Measurements from ENCODE around the gene CTDP1.

Gene CTDP1

DNA sequence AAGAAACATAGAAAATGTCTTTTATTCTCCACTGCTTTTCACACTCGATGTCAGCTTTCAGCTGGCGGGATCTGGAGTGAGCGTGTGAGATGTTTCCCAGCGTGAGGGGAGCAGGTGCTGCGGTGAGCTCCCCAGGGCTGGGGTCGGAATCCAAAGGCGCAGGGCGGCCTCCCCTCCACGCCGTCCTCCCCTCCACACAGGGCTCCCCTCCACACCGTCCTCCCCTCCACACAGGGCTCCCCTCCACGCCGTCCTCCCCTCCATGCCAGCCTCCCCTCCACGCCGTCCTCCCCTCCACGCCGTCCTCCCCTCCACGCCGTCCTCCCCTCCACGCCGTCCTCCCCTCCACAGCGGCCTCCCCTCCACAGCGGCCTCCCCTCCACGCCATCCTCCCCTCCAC lies 91.2 kb downstream of the CTDP1 start:
- DNase-seq, result no peak

GRCh38 chr18:79771446-79772107 lies 92.0 kb downstream of the CTDP1 start:
- no peak for DNase-seq

- DNase-seq, result no peak
These were observed 92.7 kb downstream of the CTDP1 start for GRCh38 chr18:79772108-79772864.

DNA sequence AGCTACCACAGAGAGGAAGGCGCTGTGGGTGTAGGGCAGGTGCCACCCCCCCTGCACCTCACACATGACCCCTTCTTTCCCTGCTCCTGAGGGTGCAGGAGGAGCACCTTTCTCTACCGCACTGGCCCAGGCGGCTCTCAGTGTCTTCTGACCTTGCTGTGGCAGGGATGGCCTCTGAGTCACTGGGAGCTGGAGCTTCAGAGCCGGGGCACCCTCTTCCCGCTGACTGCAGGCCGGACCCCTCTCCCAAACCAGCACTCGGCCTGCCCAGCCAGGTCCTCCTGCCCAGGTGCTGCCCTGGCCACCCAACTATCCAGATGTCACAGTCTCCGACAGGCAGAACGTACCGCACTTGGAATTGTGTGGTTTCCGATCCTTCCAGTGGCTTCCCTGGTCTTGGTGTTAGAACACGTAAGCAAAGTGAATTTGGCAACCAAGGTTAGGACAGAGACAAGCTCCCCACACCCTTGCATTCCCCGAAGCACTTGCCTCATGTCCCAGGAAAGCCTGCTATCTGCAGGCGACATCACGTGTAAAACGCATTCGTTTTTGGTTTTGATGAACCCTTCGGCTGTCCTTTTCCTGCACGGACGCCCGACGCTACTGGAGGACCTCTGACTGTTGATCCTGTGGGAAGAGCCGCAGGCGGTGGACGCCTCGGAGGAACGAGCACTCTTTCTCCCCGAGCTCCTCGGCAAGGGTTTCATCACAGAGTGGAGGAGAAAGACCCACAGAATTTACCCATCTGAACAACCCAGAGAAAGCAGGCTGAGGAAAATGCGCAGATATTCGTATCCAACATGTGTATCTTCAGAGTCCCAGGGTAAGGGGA lies 93.5 kb downstream of the CTDP1 start:
- no peak for DNase-seq

DNA sequence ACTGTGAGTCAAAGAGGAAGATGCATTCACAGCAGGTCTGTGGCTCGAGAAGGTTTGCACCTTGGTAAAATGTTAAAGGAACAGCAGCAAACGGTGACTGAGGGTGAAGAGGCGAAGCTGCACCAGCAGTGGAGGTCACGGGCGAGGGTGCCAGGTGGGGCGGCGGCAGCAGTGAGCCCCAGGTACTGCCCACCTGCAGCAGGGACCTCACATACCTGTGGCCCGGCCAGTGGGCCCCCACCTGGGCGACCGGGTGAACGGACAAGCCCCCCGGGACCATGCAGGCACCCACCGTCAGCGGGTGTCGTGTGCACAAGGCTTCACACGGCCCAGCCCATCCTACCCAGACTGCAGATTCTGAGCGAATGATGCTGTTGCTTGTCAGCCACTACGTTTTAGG lies 94.5 kb downstream of the CTDP1 start:
- no peak for DNase-seq

DNA sequence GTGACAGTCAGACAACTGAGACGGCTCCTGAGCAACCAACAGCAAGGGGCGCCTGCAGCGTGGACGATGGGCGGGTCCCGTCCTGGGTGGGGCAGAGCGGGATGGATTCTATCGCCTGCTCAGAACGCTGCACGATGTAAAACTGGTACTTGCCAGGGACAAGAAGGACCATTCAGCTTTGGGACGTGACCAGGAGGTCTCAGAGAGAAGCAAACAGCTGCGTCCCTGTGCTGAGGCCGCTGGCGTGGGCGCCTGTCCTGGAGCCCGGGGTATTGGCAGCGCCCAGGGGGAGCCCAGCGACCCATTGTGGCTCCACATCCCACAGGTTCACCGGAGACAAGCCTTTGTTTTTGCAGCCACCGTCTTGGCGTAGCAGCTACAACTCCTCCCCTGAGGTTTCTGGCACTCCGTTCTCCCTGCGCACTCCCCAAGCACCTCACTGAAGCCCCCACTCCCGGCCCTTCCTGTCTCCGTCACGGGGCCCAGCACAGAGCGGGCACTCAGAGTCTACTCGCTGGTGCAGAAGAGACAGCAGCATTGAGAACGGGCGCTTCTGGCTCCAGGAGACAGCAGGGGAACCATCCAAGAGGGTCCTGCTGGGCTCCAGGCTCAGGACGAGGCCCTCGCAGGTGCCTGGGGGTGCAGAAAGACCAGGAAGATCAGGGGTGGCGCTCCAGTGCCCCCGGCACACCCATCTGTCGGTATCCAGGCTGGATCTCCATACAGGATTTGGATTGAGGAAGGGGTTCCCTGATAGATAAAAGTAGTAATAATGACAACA lies 96.0 kb downstream of the CTDP1 start:
- no peak for DNase-seq

DNA sequence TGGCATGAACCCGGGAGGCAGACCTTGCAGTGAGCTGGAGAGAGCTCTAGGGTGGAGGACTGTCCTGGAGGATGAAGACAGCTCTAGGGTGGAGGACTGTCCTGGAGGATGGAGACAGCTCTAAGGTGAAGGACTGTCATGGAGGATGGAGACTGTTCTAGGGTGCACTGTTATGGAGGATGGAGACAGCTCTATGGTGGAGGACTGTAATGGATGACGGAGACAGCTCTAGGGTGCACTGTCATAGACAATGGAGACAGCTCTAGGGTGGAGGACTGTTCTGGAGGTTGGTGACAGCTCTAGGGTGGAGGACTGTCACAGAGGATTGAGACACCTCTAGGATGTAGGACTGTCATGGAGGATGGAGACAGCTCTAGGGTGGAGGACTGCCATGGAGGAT lies 97.1 kb downstream of the CTDP1 start:
- no peak for DNase-seq

DNA sequence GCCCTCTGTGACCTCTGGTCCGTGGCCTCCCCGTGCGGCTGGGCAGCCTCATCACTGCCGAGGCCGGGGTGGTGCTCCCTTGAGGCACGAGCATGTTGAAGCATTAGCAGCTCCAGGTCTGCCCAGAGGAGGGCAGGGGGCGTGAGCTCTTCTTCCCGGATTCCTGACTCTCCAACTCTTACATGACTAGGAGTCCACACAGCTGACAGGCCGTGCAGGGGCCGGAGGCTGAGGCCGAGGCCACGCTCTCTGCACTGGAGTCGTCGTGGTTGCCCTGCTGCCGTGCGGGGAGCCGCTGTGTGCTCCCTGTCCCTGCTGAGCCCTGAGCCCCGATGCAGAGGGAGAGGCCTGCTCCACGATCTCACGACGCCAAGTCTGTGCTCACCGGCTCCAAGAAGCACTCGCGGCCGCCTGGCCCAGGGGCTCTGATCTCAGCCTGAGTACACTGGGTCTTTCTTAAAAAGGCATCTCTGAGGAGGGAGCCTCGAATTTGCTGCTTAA lies 98.7 kb downstream of the CTDP1 start:
- DNase-seq, result no peak

DNA sequence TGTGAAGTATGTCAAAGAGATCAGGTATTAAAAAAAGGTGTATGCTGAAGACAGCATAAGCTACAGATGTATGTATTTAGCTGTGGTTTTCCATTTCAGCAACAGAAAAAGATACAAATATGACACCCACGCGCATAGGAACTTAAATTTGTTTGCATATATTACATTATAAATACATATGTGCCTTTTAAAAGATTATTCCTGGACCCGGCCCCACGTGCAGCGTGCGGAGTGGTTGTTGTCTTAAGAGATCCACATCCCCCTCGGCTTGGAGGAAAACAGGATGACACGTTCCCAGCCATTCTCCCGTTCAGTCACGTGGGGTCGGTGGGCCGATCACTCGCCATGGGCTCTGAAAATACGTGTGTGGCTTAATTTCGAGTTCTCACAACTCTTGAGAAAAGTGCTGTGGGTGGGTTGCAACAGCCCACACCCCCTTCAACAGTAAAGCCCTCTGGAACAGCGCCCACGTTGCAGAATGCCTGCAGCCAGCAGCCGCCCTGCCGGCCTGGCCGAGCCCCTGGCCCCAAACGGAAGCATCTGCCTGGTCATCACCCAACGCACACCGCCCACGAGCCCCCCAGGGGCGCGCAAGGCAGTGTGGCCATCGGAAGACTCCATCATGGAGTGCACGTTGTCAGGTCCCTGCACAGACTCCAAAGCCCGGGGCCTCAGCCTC lies 99.6 kb downstream of the CTDP1 start:
- no peak for DNase-seq

DNA sequence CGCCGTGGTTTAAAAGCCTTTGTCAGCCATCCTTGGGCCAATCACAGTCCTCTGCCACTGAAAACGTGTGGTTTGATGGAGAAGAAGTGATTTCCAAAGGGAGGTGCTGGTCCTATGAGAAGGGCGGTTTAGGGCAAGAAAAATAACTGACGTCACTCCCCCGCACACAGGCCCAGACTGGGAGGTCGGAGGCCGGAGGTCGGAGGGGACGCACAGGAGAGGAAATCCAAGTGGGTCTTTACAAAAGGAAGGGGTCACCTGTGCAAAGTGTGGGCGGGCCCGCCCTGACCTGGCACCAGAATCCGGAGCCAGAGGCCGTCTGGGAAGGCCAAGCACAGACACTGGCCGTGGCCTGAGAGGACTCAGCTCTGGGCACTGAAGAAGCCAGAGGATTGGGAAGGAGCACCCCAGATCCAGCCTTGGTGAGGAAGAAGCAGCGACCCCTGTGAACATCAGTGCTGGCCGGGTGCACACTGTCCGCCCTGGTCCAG lies 100.1 kb downstream of the CTDP1 start:
- DNase-seq, result no peak

DNA sequence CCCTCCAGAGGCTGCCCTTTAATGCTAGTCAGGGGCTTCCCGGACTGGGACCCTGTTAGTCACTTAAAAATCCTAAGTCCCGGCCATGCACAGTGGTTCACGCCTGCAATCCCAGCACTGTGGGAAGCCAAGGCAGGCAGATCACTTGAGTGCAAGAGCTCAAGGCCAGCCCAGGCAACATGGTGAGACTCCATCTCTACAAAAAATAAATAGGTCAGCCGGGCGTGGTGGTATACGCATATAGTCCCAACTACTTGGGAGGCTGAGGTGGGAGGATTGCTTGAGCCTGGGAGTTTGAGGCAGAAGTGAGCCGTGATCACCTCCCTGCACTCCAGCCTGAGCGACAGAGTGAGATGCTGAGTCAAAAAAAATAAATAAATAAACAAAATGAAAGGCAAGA lies 100.9 kb downstream of the CTDP1 start:
- no peak for DNase-seq

DNA sequence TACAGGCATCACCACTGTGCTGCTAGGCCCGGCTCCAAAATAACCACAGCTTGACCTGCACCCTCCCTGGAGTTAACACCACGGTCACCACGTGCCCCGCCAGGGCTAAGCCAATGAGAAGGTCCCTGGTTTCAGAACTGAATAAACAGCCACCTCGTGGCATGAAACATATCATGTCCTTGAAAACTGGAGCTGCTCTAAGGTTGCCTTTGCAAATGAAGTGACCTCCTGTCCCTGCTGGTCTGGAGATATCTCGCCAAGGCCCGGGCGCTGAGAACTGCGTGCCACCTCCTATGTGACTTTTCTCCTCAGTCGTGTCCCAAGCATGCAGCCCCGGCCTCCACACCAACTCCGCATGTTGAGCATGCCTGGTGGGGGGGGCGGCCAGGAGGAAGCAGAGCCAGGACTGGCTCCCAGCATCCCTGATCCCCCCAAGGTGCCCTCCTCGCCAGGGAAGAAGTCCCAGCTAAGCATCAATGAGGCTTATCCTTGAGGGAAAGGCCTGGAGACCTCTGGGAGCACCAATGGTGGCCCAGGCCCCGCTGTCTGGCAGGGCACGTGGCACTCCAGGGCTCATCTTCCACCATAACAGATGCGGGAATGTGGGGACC lies 101.8 kb downstream of the CTDP1 start:
- DNase-seq, result no peak

DNA sequence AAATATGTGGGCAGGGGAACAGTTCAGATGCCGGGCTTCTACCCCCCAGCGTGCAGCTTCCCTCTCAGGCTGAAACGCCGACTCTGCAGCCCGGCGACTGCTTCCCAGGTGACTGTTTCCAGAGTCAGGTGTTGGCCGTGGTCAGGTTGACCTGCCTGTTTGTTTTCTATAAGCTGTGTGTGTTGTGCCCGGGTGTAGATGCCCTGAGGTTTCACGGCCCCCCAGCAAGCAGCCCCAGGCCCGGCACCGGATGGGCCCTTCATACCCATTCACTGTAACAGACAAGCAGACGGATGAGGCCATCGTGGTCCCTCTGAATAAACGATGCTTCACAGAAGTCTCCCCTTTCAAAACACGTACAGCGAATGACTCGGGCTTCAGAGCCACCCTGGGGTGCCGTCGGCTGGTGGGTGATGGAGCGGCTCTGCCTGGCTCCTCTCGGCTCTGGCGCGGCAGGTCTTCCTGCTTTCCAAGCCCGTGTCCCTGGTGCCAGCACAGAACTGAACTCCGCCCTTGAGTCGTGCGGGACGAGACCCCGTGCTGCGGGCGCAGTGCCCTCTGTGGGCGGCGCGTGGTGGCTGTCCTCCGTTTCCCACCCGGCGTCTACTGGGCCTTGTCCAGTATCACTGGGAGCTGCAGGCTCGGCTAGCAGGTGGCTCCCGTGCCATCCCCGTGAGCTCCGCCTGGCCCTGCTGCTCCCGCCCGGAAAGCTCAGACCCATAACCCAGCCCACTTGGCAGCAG lies 103.1 kb downstream of the CTDP1 start:
- DNase-seq, result no peak

DNA sequence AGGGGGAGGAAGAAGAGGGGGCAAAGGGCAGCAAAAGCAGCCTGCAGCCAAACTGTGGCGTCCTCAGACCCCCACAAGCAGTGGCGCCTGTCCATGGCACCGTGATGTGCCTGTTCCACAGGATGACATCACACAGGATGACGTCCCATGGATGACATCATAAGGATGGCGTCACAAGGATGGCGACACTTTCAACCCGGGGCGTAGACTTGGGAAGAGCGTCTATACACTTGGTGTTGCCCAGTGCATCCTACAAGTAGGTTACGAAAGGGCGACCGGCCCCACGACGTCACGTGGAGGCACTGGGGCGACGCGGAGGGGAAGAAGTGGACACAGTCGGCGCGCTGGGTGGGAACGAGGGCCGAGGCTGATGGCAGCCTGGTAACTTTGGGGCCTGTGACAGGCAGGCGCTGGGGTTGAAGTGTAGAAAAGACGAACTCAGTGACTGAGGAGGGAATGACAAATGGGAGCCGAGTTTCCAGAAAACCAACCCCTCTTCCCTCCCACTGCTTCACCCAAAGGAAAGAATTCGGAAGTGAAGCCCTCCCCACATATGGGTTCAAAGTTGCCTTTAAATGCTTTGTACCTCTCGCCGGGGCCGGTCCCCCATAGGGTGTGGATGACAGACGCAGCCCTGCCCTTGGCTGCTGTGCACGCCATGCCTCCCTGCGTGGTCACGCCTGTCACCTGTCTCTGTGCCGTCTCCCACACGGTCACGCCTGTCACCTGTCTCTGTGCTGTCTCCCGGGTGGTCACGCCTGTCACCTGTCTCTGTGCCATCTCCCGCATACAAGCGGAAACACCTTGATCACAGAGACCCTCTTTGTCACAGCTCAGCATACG lies 104.7 kb downstream of the CTDP1 start:
- no peak for DNase-seq

- no peak for DNase-seq
These were observed 105.6 kb downstream of the CTDP1 start for GRCh38 chr18:79784965-79785770.

GRCh38 chr18:79785831-79786230 lies 106.2 kb downstream of the CTDP1 start:
- DNase-seq, result no peak

GRCh38 chr18:79786304-79786703 lies 106.7 kb downstream of the CTDP1 start:
- no peak for DNase-seq

DNA sequence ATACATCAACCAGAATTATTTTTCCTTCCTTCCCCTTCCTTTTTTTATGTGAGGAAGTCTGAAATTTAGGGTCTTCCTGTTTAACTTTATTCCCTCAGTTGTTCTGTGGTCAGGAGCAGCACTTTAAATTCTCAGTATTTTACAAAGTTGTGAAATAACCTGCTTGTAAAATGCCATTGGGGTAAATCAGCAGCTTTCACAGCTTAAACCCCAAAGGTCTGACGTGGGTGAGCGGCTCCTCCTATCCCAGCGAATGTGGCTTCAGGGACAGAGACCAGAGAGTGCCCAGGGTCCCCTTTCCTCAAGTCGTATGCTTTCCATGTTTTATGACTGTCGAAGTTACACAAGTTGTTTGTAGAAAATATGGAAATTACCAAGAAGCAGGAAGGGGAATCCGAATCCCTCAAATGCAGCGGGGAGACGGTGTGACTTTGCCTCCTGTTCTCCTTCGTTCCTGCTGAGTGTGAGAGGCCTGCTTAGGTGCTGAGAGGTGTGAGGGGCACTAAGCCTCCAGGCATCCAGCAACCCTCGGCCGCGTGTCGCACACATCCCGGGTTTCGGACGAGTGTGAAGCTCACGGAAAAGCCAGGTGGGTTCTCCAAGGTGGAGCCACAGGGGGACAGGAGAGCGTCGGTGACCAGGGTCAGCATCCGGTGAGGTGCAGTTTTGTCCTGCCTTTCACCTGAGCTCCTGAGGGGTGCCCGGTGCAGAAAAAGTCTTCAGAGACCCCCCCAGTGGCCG lies 107.4 kb downstream of the CTDP1 start:
- no peak for DNase-seq
